CD8-positive, alpha-beta memory T cell (primary cell): ENCODE data around the gene MPP3. TPM values are rescaled to one million over a fixed set of nuclear protein-coding genes. Genes with fewer than 3 reads are reported as not detected.

Experiments
- CTCF ChIA-PET: fragments of 350-600 bp; sonication (Branson Sonifier 250); formaldehyde crosslinking; loops from one replicate; lab custom pipeline; 2021; ENCODE audit warnings: antibody characterized with exemption; lab: Charles Lee
- POLR2A ChIA-PET: fragments of 350-600 bp; sonication (Branson Sonifier 250); formaldehyde crosslinking; loops from one replicate; lab custom pipeline; 2021; ENCODE audit warnings: antibody characterized with exemption; lab: Charles Lee
- DNase-seq, 5 donors: peaks; one replicate each; pipeline versions ENCODE4 v3.0.0 to v3.0.0-alpha.2; 2020 to 2022; ENCODE audit warnings: mixed read lengths in 1 of 5
- H3K27ac ChIP-seq: one replicate; pipeline ENCODE4 v1.7.0; 2013; ENCODE audit warnings: low read depth, mild to moderate bottlenecking, low read length, moderate library complexity
- H3K27me3 ChIP-seq: 2 replicates; pipeline ENCODE4 v1.7.0; 2013; ENCODE audit warnings: low read length, mild to moderate bottlenecking; ENCODE audit not compliant: insufficient read depth, poor library complexity, severe bottlenecking
- H3K36me3 ChIP-seq: 2 replicates; pipeline ENCODE4 v1.7.0; 2013; ENCODE audit warnings: mild to moderate bottlenecking, low read length, moderate library complexity; ENCODE audit not compliant: insufficient read depth
- H3K4me1 ChIP-seq: 2 replicates; pipeline ENCODE4 v1.7.0; 2013; ENCODE audit warnings: mild to moderate bottlenecking, low read length, moderate library complexity; ENCODE audit not compliant: insufficient read depth
- H3K4me3 ChIP-seq: 2 replicates; pipeline ENCODE4 v1.7.0; 2013; ENCODE audit warnings: mild to moderate bottlenecking, low read length
- H3K9me3 ChIP-seq: 2 replicates; pipeline ENCODE4 v1.7.0; 2013; ENCODE audit warnings: mild to moderate bottlenecking, low read length
- H3K27ac Mint-ChIP-seq, 8 donors: one replicate each; pipeline ENCODE4 v1.8.0; 2020 to 2021; ENCODE audit warnings: mixed read lengths in 8 of 8, mild to moderate bottlenecking in 6 of 8, inconsistent platforms in 3 of 8, moderate library complexity in 3 of 8
- H3K27me3 Mint-ChIP-seq, 2 donors: one replicate each; pipeline ENCODE4 v1.8.0; 2020 to 2021; ENCODE audit warnings: mixed read lengths in 2 of 2, mild to moderate bottlenecking in 1 of 2, moderate library complexity in 1 of 2
- H3K36me3 Mint-ChIP-seq, 3 donors: one replicate each; pipeline ENCODE4 v1.8.0; 2020 to 2021; ENCODE audit warnings: mixed read lengths in 3 of 3, inconsistent platforms in 1 of 3, mild to moderate bottlenecking in 1 of 3
- H3K4me1 Mint-ChIP-seq, 3 donors: one replicate each; pipeline ENCODE4 v1.8.0; 2020 to 2021; ENCODE audit warnings: mixed read lengths in 3 of 3, inconsistent platforms in 1 of 3, mild to moderate bottlenecking in 1 of 3
- H3K4me3 Mint-ChIP-seq, 7 donors: one replicate each; pipeline ENCODE4 v1.8.0; 2020 to 2021; ENCODE audit warnings: mixed read lengths in 7 of 7, mild to moderate bottlenecking in 6 of 7, moderate library complexity in 4 of 7, inconsistent platforms in 2 of 7
- H3K9me3 Mint-ChIP-seq, 5 donors: one replicate each; pipeline ENCODE4 v1.8.0; 2020 to 2022; ENCODE audit warnings: mixed read lengths in 5 of 5, mild to moderate bottlenecking in 3 of 5, moderate library complexity in 2 of 5, inconsistent platforms in 1 of 5
- polyA plus RNA-seq: library from polyadenylated mRNA; unstranded; fragments of 300-500 nt; fragmentation: Illumina TruSeq; gene quantifications from one replicate; pipeline ENCODE4 v1.2.3, GENCODE V29; 2021
- total RNA-seq, 2 experiments: library from RNA; stranded (reverse); gene quantifications; one replicate each; pipeline ENCODE4 v1.2.3, GENCODE V29; 2021

The MPP3 gene
- total and polyA plus RNA-seq, 3 experiments from 2014 or later, result 0.15 TPM; not detected in 2

DNA sequence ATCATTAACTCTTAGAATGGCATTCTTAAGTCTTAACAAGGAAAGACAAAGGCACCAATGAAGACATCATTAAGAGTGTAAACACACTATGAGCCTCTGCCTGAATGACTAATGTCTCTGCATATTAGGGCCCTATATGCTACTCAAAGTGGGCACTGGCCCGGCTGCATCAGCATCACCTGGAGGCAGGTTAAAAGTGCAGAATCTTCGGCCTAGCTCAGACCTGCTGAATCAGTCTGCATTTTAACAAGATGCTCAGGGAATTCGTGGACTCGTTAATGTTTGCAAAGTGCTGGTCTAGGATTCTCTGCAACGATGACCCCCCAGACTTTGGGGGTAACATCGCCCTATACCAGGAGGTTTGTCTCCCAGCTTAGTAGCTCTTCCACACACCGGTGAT lies 6.7 kb downstream of the MPP3 start:
- H3K4me1 ChIP-seq, result no peaks in the 10 kb centered on the region
- Mint-ChIP-seq H3K27me3 (peaks cover 0 to 5% of the 10 kb centered on the region in 2 donors), H3K9me3 (no peaks in the 10 kb centered on the region), H3K4me3 (no peak overlapping the region), H3K27ac (no peak overlapping the region), H3K36me3 (no peaks in the 10 kb centered on the region), H3K4me1 (peaks cover 0 to 3% (median 0%) of the 10 kb centered on the region in 3 donors)
- H3K4me3 ChIP-seq, result no peak overlapping the region
- no peaks in the 10 kb centered on the region for H3K36me3 ChIP-seq
- CTCF ChIA-PET, result interaction anchor here (0.9 to 1.1 kb wide), 2 partner anchors 20 to 21 kb away, joined by 3 read pairs; partner anchors contain the start of gene CD300LG
- H3K9me3 ChIP-seq, result no peaks in the 10 kb centered on the region
- POLR2A ChIA-PET, result no interaction called here
- H3K27me3 ChIP-seq, result no peaks in the 10 kb centered on the region
- DNase-seq, result no peak
- H3K27ac ChIP-seq, result no peak overlapping the region

GRCh38 chr17:43825567-43825966 lies 7.4 kb downstream of the MPP3 start:
- no peaks in the 10 kb centered on the region for H3K9me3 Mint-ChIP-seq
- no peaks in the 10 kb centered on the region for H3K27me3 Mint-ChIP-seq
- POLR2A ChIA-PET, result no interaction called here
- no peak overlapping the region for H3K27ac Mint-ChIP-seq
- Histone ChIP-seq H3K27me3 (no peaks in the 10 kb centered on the region), H3K4me3 (no peak overlapping the region), H3K36me3 (no peaks in the 10 kb centered on the region), H3K4me1 (no peaks in the 10 kb centered on the region), H3K9me3 (no peaks in the 10 kb centered on the region), H3K27ac (no peak overlapping the region)
- no peak overlapping the region for H3K4me3 Mint-ChIP-seq
- H3K36me3 Mint-ChIP-seq, result no peaks in the 10 kb centered on the region
- no peak for DNase-seq
- H3K4me1 Mint-ChIP-seq, result no peaks in the 10 kb centered on the region
- CTCF ChIA-PET, result interaction anchor here (1.1 kb wide), 1 partner anchor 21 kb away, joined by 3 read pairs; the partner anchor contains the start of gene CD300LG

DNA sequence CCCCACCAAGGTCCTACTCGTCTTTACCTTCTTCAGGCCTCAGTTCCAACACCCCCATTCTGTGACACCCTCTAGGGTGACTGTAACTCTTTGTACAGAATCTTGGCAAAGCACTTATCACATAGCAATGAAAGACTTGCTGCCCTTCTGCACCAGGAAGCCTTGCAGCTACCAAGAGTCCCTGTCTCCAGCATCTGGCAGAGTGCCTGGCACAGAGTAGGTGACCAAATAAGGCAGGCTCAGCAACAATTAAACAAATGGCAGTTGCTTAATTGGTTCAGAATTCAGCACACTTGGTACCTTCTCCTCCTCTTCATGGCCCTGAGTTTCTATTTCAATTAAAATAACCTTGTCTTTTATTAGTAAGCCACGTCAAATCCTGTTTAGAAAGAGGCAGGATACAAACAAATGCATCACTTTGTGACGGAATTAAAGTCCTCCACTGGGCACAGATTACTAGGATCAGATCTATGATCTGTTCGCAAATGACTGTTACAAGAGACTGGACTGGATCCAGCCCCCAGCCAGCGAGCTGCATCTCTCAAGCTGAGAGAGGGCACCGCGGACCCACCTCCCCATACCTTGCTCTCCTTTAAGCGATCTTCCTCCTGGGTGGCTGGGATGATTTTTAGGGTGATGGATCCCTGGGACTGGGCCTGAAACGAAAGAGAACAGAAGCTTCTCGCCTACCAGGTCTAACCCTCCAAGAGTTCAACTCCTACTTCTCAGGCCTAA lies 9.4 kb downstream of the MPP3 start:
- H3K36me3 ChIP-seq, result no peaks in the 10 kb centered on the region
- Mint-ChIP-seq H3K9me3 (no peaks in the 10 kb centered on the region), H3K27ac (peak overlapping the region in 3 of 8 donors; percentile 22 to 59 (median 54)), H3K27me3 (no peaks in the 10 kb centered on the region), H3K4me1 (no peaks in the 10 kb centered on the region), H3K36me3 (no peaks in the 10 kb centered on the region), H3K4me3 (no peak overlapping the region)
- H3K4me1 ChIP-seq, result no peaks in the 10 kb centered on the region
- H3K27ac ChIP-seq, result no peak overlapping the region
- H3K4me3 ChIP-seq, result no peak overlapping the region
- H3K27me3 ChIP-seq, result no peaks in the 10 kb centered on the region
- no peak for DNase-seq
- ChIA-PET POLR2A (no interaction called here), CTCF (no interaction called here)
- no peaks in the 10 kb centered on the region for H3K9me3 ChIP-seq

GRCh38 chr17:43822570-43823190 lies 10.3 kb downstream of the MPP3 start:
- Mint-ChIP-seq H3K9me3 (no peaks in the 10 kb centered on the region), H3K36me3 (no peaks in the 10 kb centered on the region), H3K4me1 (no peaks in the 10 kb centered on the region), H3K27ac (no peak overlapping the region), H3K27me3 (peaks cover 0 to 1% of the 10 kb centered on the region in 2 donors), H3K4me3 (no peak overlapping the region)
- CTCF ChIA-PET, result no interaction called here
- no peak for DNase-seq
- POLR2A ChIA-PET, result no interaction called here
- Histone ChIP-seq H3K4me3 (no peak overlapping the region), H3K9me3 (no peaks in the 10 kb centered on the region), H3K27me3 (no peaks in the 10 kb centered on the region), H3K36me3 (no peaks in the 10 kb centered on the region), H3K27ac (no peak overlapping the region), H3K4me1 (no peaks in the 10 kb centered on the region)

GRCh38 chr17:43820759-43821158 lies 12.2 kb downstream of the MPP3 start:
- DNase-seq, result no peak
- Histone ChIP-seq H3K27ac (no peak overlapping the region), H3K27me3 (no peaks in the 10 kb centered on the region), H3K36me3 (no peaks in the 10 kb centered on the region), H3K4me1 (no peaks in the 10 kb centered on the region), H3K9me3 (no peaks in the 10 kb centered on the region), H3K4me3 (no peak overlapping the region)
- CTCF ChIA-PET, result no interaction called here
- Mint-ChIP-seq H3K27me3 (peaks cover 0 to 1% of the 10 kb centered on the region in 2 donors), H3K36me3 (no peaks in the 10 kb centered on the region), H3K4me1 (no peaks in the 10 kb centered on the region), H3K4me3 (no peak overlapping the region), H3K9me3 (no peaks in the 10 kb centered on the region), H3K27ac (no peak overlapping the region)
- POLR2A ChIA-PET, result no interaction called here

DNA sequence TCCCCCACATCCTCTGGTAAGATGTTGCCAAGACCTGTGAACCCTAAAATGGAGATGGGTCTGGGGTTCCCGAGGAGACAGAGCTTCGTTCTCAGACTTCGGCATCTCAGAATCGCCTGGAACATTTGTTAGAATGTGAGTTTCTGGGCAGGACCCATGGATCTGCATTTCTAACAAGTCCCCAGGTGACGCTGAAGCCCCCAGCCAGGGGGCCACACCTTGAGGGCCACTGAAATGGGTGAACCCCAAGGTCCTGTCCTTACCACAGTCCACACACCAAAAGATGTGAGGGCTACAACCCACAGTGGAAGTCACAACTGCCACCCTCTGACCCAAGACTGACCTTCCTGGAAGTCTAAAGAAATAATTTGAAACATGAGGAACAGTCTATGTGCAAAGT lies 14.0 kb downstream of the MPP3 start:
- Histone ChIP-seq H3K4me1 (no peaks in the 10 kb centered on the region), H3K27ac (no peak overlapping the region), H3K4me3 (no peak overlapping the region), H3K9me3 (no peaks in the 10 kb centered on the region), H3K36me3 (no peaks in the 10 kb centered on the region), H3K27me3 (no peaks in the 10 kb centered on the region)
- no peaks in the 10 kb centered on the region for H3K36me3 Mint-ChIP-seq
- peaks cover 1 to 5% of the 10 kb centered on the region in 2 donors for H3K27me3 Mint-ChIP-seq
- H3K27ac Mint-ChIP-seq, result no peak overlapping the region
- DNase-seq, result no peak
- ChIA-PET CTCF (interaction anchor here (1.6 to 1.7 kb wide), 2 partner anchors 8 to 27 kb away, joined by 3 to 5 read pairs; no protein-coding TSS in a partner anchor), POLR2A (no interaction called here)
- no peak overlapping the region for H3K4me3 Mint-ChIP-seq
- no peaks in the 10 kb centered on the region for H3K4me1 Mint-ChIP-seq
- no peaks in the 10 kb centered on the region for H3K9me3 Mint-ChIP-seq

- no peak overlapping the region for H3K4me3 Mint-ChIP-seq
- no peaks in the 10 kb centered on the region for H3K9me3 Mint-ChIP-seq
- Histone ChIP-seq H3K27ac (no peak overlapping the region), H3K27me3 (peaks cover 3% of the 10 kb centered on the region), H3K4me3 (no peak overlapping the region), H3K9me3 (no peaks in the 10 kb centered on the region), H3K36me3 (no peaks in the 10 kb centered on the region), H3K4me1 (no peaks in the 10 kb centered on the region)
- H3K27ac Mint-ChIP-seq, result no peak overlapping the region
- no peaks in the 10 kb centered on the region for H3K36me3 Mint-ChIP-seq
- H3K27me3 Mint-ChIP-seq, result peaks cover 1 to 5% of the 10 kb centered on the region in 2 donors
- DNase-seq, result no peak
- POLR2A ChIA-PET, result interaction anchor here (0.6 kb wide), 1 partner anchor 897 kb away, joined by 3 read pairs; no protein-coding TSS in a partner anchor
- CTCF ChIA-PET, result interaction anchor here (1.2 to 1.7 kb wide), 2 partner anchors 12 to 28 kb away, joined by 3 to 5 read pairs; no protein-coding TSS in a partner anchor
- no peaks in the 10 kb centered on the region for H3K4me1 Mint-ChIP-seq
These were observed 15.1 kb downstream of the MPP3 start for GRCh38 chr17:43817826-43818225.
